K562 (cell line): ENCODE data around the gene UCN. TPM values are rescaled to one million over a fixed set of nuclear protein-coding genes. Genes with fewer than 3 reads are reported as not detected.
A peak's percentile ranks its signal among the peaks of the same experiment; 100 is the strongest.

ENCODE experiments used
- ATAC-seq: fragments of 200-7000 bp; cut with Tn5 transposase; 3 replicates; pipeline ENCODE4 v1.9.1; 2020; ENCODE audit warnings: moderate library complexity
- BruUV-seq: library from RNA; stranded (reverse); fragments of 400-500 nt; replicated peaks from 2 replicates; lab custom pipeline; 2021; lab: Mats Ljungman, UMichigan
- CTCF ChIA-PET: fragments of 300-600 bp; formaldehyde crosslinking; extraction: SDS; loops from one replicate; lab custom pipeline; 2021; ENCODE audit warnings: low intra/inter-chr PET ratio; lab: Yijun Ruan, JAX
- POLR2A ChIA-PET: fragments of 300-600, 350-650 bp; sonication (Branson Sonifier 250); formaldehyde crosslinking; extraction: SDS; loops from one replicate; lab custom pipeline; 2021; ENCODE audit warnings: antibody characterized with exemption, inconsistent platforms; lab: Yijun Ruan, JAX
- DNase-seq, 4 experiments: peaks; one replicate each; pipeline versions ENCODE4 v3.0.0 to v3.0.0-alpha.2; 2011 to 2018; ENCODE audit warnings: low spot score in 3 of 4, mixed read lengths in 3 of 4; ENCODE audit errors: extremely low read depth in 1 of 4
- FAIRE-seq: peaks from 2 replicates; lab custom pipeline; 2011; peaks lifted over from hg19 to GRCh38; lab: Jason Lieb, UNC
- H2AFZ ChIP-seq: 2 replicates; pipeline ENCODE4 v1.6.0; 2011; ENCODE audit warnings: low read depth, low read length, control low read depth, inconsistent platforms
- H3K27ac ChIP-seq: fragments of 200-600 bp; 3 replicates; pipeline ENCODE4 v1.8.0; 2011; ENCODE audit warnings: low read depth, mild to moderate bottlenecking, control low read depth, inconsistent platforms, low read length, moderate library complexity, mixed read lengths; ENCODE audit errors: extremely low read depth
- H3K27me3 ChIP-seq, 2 experiments: fragments of 300-600 bp in 1 of 2; 2 replicates in 1 of 2; 3 replicates in 1 of 2; pipeline versions ENCODE4 v1.6.0 to v1.8.0; 2011; ENCODE audit warnings: inconsistent platforms in 2 of 2, low read length in 2 of 2, mild to moderate bottlenecking in 1 of 2, mixed read lengths in 1 of 2, moderate library complexity in 1 of 2; ENCODE audit not compliant: control insufficient read depth in 2 of 2, insufficient read depth in 2 of 2
- H3K36me3 ChIP-seq: fragments of 300-600 bp; 3 replicates; pipeline ENCODE4 v1.8.0; 2011; ENCODE audit warnings: mild to moderate bottlenecking, low read length, inconsistent platforms; ENCODE audit not compliant: control insufficient read depth, insufficient read depth
- H3K4me1 ChIP-seq, 2 experiments: fragments of 200-600 bp in 1 of 2; replicated peaks in 1 of 2; 2 replicates in 1 of 2; 3 replicates in 1 of 2; pipeline versions ENCODE4 v1.5.1 to v1.8.0; 2011; ENCODE audit warnings: inconsistent platforms in 2 of 2, low read length in 2 of 2, mild to moderate bottlenecking in 1 of 2, mixed read lengths in 1 of 2, moderate library complexity in 1 of 2; ENCODE audit not compliant: control insufficient read depth in 2 of 2, insufficient read depth in 2 of 2
- H3K4me2 ChIP-seq: 2 replicates; pipeline ENCODE4 v1.6.1; 2011; ENCODE audit warnings: low read length, control low read depth, inconsistent platforms, mixed read lengths; ENCODE audit not compliant: insufficient read depth
- H3K4me3 ChIP-seq: fragments of 200-600 bp; sonication (generic), shearing (Covaris generic); 2 replicates; pipeline ENCODE4 v1.5.1; 2016; ENCODE audit warnings: control low read depth, inconsistent platforms
- H3K79me2 ChIP-seq: fragments of 200-600 bp; 3 replicates; pipeline ENCODE4 v1.8.0; 2011; ENCODE audit warnings: low read length, inconsistent platforms; ENCODE audit not compliant: control insufficient read depth, insufficient read depth
- H3K9ac ChIP-seq, 2 experiments: 2 replicates each; pipeline versions ENCODE4 v1.6.0 to v1.6.1; 2011; ENCODE audit warnings: low read depth in 2 of 2, low read length in 2 of 2, control low read depth in 1 of 2, inconsistent platforms in 1 of 2, mild to moderate bottlenecking in 1 of 2, mixed read lengths in 1 of 2; ENCODE audit not compliant: insufficient read depth in 1 of 2
- H3K9me1 ChIP-seq: one replicate; pipeline ENCODE4 v1.6.0; 2011; ENCODE audit warnings: inconsistent platforms, mild to moderate bottlenecking, low read length, moderate library complexity; ENCODE audit not compliant: control insufficient read depth, insufficient read depth
- H3K9me3 ChIP-seq: replicated peaks from 2 replicates; pipeline ENCODE4 v1.5.1; 2011; ENCODE audit warnings: low read depth, low read length, inconsistent platforms; ENCODE audit not compliant: control insufficient read depth, insufficient read depth
- H4K20me1 ChIP-seq: replicated peaks from 2 replicates; pipeline ENCODE4 v1.6.1; 2011; ENCODE audit warnings: low read length, inconsistent platforms, mixed read lengths; ENCODE audit not compliant: control insufficient read depth, insufficient read depth
- NR2F6 ChIP-seq: fragments of 450-650 bp; formaldehyde crosslinking; IDR thresholded peaks from 2 replicates; pipeline ENCODE4 v1.4.0; 2020; ENCODE audit warnings: mild to moderate bottlenecking
- PHF21A ChIP-seq: fragments of 450-650 bp; IDR thresholded peaks from 2 replicates; pipeline ENCODE4 v1.6.1; 2017; ENCODE audit warnings: low read depth, borderline replicate concordance
- PRPF4 ChIP-seq: fragments of 200-400 bp; formaldehyde crosslinking; IDR thresholded peaks from one replicate; pipeline ENCODE4 v1.6.1; 2017; ENCODE audit warnings: low read length, low read depth, mild to moderate bottlenecking; ENCODE audit not compliant: insufficient read depth, poor library complexity, severe bottlenecking
- ZFP1 ChIP-seq: fragments of 450-650 bp; formaldehyde crosslinking; IDR thresholded peaks from 2 replicates; pipeline ENCODE4 v1.4.0; 2020; ENCODE audit warnings: mild to moderate bottlenecking, mixed read lengths
- ZFPM2 ChIP-seq: fragments of 250-450 bp; sonication (Bioruptor Pico); IDR thresholded peaks from 2 replicates; pipeline ENCODE4 v1.5.1; 2022; ENCODE audit warnings: mild to moderate bottlenecking
- WGBS: fragments of 100-300 bp; shearing (Covaris generic); methylation state at CpG from one replicate; pipeline ENCODE4 v1.1.6; 2016; ENCODE audit warnings: low coverage, mixed read lengths; ENCODE audit not compliant: insufficient coverage; ENCODE audit errors: missing lambda C conversion rate; 5-methylcytosine and 5-hydroxymethylcytosine counted together
- in situ Hi-C: fragments of 300-500 bp; cut with MboI; formaldehyde crosslinking; loops from 4 replicates; pipeline ENCODE4 v1.15.0; 2018; ENCODE audit warnings: inconsistent platforms, mixed read lengths
- intact Hi-C: fragments of 100-400 bp; cut with micrococcal nuclease; formaldehyde crosslinking; loops from 2 replicates; pipeline ENCODE4 v1.14.2; 2022
- polyA plus RNA-seq, 8 experiments: library from polyadenylated mRNA; depleted of rRNA in 4 of 8; stranded (reverse) in 5 of 8; unstranded in 3 of 8; fragments of >200 nt; fragmentation: Nextera tagmentation in 2 of 8; fragmentation: Illumina TruSeq in 1 of 8; extraction: Ambion mirVana in 2 of 8; extraction: Trizol in 1 of 8; gene quantifications; 2 replicates each; pipeline versions ENCODE4 v1.2.1 to v1.2.3, GENCODE V29; 2011 to 2014; ENCODE audit warnings: inconsistent platforms in 1 of 8, missing spikeins in 1 of 8
- total RNA-seq, 7 experiments: library from RNA; depleted of rRNA in 6 of 7; stranded (reverse); fragments of >200 nt in 6 of 7; fragmentation: Illumina TruSeq in 2 of 7; extraction: Trizol in 2 of 7; gene quantifications; 2 replicates each; pipeline versions ENCODE4 v1.2.1 to v1.2.3, GENCODE V29; 2011 to 2021; ENCODE audit warnings: low replicate concordance in 1 of 7
- TF ChIP-seq, protein P1 (sequence below): sonication (generic); formaldehyde crosslinking; IDR thresholded peaks from 2 replicates; pipeline ENCODE4 v1.8.0; 2022; ENCODE audit warnings: mild to moderate bottlenecking, missing genetic modification reagents
- TF ChIP-seq, protein P2 (sequence below): sonication (generic); formaldehyde crosslinking; IDR thresholded peaks from 2 replicates; pipeline ENCODE4 v1.8.1; 2023; ENCODE audit warnings: mild to moderate bottlenecking, missing genetic modification reagents, moderate library complexity
- TF ChIP-seq, protein P3 (sequence below), 2 experiments: fragments of 450-650 bp; IDR thresholded peaks; 2 replicates each; pipeline ENCODE4 v1.6.1; 2016

UCN gene
- total and polyA plus RNA-seq, 9 of the 15 experiments (the other 6 are each of a cell fraction or from before 2014, with no cell fraction given): 0.10 to 2.7 (median 0.43) TPM

DNA sequence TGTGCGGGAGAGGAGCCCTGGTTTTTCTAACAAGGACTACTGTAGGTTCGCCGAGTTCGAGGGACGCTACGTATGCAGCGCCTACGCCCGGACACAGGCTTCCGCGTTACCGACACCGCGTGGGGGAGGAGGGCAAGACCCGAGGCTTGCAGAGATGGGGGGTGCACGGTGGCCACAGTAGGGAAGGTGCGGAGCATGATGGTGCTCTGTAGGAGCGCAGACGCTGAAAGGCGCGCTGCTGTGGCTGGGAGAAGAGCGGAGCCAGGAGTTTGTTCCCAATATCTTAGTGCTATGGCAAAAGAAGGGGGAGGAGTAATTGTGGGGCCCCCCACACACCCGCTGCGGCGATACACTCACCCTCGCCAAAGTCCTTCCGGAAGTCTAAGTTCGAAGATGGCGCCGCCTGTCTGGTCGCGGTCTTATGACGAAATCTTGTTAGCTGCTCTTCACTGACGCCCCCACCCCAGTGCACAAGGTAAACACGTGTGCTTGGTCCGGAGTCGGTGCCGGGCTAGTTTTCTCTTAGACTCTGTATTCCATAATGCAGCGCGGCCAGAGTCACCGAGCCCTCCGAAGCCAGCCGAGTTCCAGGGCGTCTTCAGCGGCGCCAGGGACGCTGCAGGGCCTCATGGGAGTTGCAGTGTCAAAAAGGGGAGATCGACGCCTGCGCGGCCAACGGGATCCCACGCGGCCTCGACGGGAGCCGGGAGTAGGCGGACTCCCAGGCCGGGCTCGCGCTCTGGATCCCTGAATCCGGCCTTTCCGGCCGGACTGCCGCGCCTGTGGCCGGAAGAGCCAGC, 48.3 kb upstream of the UCN start, which contains the start of gene GTF3C2:
Gene GTF3C2 (minus strand): TSS at position 383 of the 800 bp plus-strand sequence. CDS start 13,210 bp downstream, outside the sequence.
- Histone ChIP-seq H3K79me2 (peaks cover 73% of the 10 kb centered on the region), H4K20me1 (no peaks in the 10 kb centered on the region), H3K27ac (peak within 1 kb of the TSS; percentile 98), H3K9ac (peak within 1 kb of the TSS; percentile 94 to 97), H3K9me1 (no peaks in the 10 kb centered on the region), H2AFZ (peak within 1 kb of the TSS; percentile 93), H3K27me3 (no peaks in the 10 kb centered on the region), H3K4me1 (peaks cover 12 to 19% of the 10 kb centered on the region in 2 experiments; a peak in 4 of 5 replicates), H3K9me3 (no peaks in the 10 kb centered on the region), H3K4me3 (peak within 1 kb of the TSS; percentile 77), H3K4me2 (peak within 1 kb of the TSS; percentile 97), H3K36me3 (peaks cover 9% of the 10 kb centered on the region; the same call in 2 of the 3 replicates)
- TSS peak; percentile 65 for BruUV-seq
- intact Hi-C loops: loop anchor here (1.0 kb wide), 2 partner anchors 14 to 33 kb away; partner anchors contain the start of genes EIF2B4, MPV17 and SNX17
- ChIA-PET CTCF (interaction anchor here (0.6 kb wide), 2 partner anchors 13 to 22 kb away, joined by 4 read pairs; no protein-coding TSS in a partner anchor), POLR2A (interaction anchor here (0.6 to 2.7 kb wide), 13 partner anchors 11 to 242 kb away, joined by 3 to 39 read pairs (median 4); partner anchors contain the start of genes EIF2B4, MPV17, SNX17 and ZNF513)
- WGBS: 0% methylated on average over 61 of the region's 67 CpGs
- in situ Hi-C loops: no loop called here
- FAIRE-seq (peak; percentile 89), ATAC-seq (peak; percentile 88), DNase-seq (peak; percentile 87 to 98 (median 89))
- TF ChIP-seq ZFP1 (CRISPR knock-in tag) (no peak), PHF21A (no peak), PRPF4 (no peak), NR2F6 (CRISPR knock-in tag) (no peak), ZFPM2 (CRISPR knock-in tag) (no peak)
- TF ChIP-seq, protein P1, sequence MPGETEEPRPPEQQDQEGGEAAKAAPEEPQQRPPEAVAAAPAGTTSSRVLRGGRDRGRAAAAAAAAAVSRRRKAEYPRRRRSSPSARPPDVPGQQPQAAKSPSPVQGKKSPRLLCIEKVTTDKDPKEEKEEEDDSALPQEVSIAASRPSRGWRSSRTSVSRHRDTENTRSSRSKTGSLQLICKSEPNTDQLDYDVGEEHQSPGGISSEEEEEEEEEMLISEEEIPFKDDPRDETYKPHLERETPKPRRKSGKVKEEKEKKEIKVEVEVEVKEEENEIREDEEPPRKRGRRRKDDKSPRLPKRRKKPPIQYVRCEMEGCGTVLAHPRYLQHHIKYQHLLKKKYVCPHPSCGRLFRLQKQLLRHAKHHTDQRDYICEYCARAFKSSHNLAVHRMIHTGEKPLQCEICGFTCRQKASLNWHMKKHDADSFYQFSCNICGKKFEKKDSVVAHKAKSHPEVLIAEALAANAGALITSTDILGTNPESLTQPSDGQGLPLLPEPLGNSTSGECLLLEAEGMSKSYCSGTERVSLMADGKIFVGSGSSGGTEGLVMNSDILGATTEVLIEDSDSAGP (CRISPR knock-in tag): no peak
- TF ChIP-seq, protein P2, sequence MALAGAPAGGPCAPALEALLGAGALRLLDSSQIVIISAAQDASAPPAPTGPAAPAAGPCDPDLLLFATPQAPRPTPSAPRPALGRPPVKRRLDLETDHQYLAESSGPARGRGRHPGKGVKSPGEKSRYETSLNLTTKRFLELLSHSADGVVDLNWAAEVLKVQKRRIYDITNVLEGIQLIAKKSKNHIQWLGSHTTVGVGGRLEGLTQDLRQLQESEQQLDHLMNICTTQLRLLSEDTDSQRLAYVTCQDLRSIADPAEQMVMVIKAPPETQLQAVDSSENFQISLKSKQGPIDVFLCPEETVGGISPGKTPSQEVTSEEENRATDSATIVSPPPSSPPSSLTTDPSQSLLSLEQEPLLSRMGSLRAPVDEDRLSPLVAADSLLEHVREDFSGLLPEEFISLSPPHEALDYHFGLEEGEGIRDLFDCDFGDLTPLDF (CRISPR knock-in tag): no peak; the same call in 1 of the 2 replicates
- TF ChIP-seq, protein P3, sequence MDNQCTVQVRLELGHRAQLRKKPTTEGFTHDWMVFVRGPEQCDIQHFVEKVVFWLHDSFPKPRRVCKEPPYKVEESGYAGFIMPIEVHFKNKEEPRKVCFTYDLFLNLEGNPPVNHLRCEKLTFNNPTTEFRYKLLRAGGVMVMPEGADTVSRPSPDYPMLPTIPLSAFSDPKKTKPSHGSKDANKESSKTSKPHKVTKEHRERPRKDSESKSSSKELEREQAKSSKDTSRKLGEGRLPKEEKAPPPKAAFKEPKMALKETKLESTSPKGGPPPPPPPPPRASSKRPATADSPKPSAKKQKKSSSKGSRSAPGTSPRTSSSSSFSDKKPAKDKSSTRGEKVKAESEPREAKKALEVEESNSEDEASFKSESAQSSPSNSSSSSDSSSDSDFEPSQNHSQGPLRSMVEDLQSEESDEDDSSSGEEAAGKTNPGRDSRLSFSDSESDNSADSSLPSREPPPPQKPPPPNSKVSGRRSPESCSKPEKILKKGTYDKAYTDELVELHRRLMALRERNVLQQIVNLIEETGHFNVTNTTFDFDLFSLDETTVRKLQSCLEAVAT (IDR thresholded peaks at IDR 0.05): peak in 1 of 2 experiments; percentile 72; a peak in 2 of 4 replicates
